ENCODE data around the gene EBPL.
"Not testable (repeated sequence)": the region's sequence is repeated elsewhere in the genome, so short reads cannot be mapped to it uniquely, and the experiment has no call there.

The EBPL gene

GRCh38 chr13:49629196-49629938 is 61.9 kb downstream of the EBPL start:
- Histone ChIP-seq H3K9ac (ENCODE audit: low read depth, low read length) (no peak overlapping the region), H3K36me3 (ENCODE audit: control insufficient read depth, insufficient read depth, low read length) (peaks cover 6% of the 10 kb centered on the region), H3K4me3 (ENCODE audit: low read depth, low read length) (peak overlapping the region; percentile 75), H3K9me3 (ENCODE audit: control insufficient read depth, insufficient read depth, low read length) (no peaks in the 10 kb centered on the region), H3K27me3 (ENCODE audit: control insufficient read depth, insufficient read depth, low read length) (no peaks in the 10 kb centered on the region), H3K4me1 (ENCODE audit: control insufficient read depth, insufficient read depth, low read length) (peaks cover 5% of the 10 kb centered on the region)

- peak within 1 kb of the TSS; percentile 47 for H3K9ac ChIP-seq (ENCODE audit: low read depth, low read length)
- H3K9me3 ChIP-seq (ENCODE audit: control insufficient read depth, insufficient read depth, low read length) = no peaks in the 10 kb centered on the region
- H3K27me3 ChIP-seq (ENCODE audit: control insufficient read depth, insufficient read depth, low read length) = no peaks in the 10 kb centered on the region
- peaks cover 5% of the 10 kb centered on the region for H3K4me1 ChIP-seq (ENCODE audit: control insufficient read depth, insufficient read depth, low read length)
- H3K4me3 ChIP-seq (ENCODE audit: low read depth, low read length) = peak within 1 kb of the TSS; percentile 75
- H3K36me3 ChIP-seq (ENCODE audit: control insufficient read depth, insufficient read depth, low read length) = peaks cover 6% of the 10 kb centered on the region
These were observed 63.2 kb downstream of the EBPL start, which contains the start of gene ARL11 for GRCh38 chr13:49627831-49628652. Gene ARL11 (plus strand): TSS chr13:49628507. CDS start chr13:49630448, 1,941 bp downstream.

DNA sequence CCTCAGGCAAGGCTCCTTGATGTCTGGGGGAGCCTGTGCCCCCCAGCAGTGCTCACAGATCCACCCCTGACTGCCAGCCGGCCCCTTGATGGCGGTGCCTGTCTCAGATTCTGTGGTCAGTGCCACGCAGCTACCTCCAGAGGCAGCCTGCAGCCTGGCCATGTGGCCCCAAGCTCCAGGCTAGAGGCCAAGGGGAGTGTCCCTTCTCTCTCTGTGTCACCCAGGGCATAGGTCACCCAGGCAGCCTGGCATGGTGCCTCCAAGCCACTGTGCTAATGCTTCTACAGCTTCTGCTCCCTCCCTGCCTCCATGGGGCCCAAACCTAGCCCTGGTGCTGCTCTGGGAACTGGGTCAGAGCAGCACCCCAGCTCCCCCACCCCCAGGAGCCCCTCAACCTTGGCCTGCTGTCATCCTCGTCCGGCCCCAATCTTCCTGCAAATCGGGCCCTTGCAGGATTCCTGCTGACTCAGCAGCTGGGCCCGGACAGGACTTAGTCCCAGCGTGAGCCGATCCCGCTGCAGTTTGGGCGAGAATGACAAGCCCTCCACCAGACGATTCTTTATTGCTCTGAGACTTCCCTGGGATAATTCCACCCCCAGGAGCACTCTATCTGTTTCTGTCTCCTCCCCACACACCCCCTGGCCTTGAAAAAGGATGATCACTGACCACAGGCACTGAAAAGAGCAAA is 65.8 kb downstream of the EBPL start:
- Histone ChIP-seq H3K27me3 (ENCODE audit: control insufficient read depth, insufficient read depth, low read length) (no peaks in the 10 kb centered on the region), H3K9me3 (ENCODE audit: control insufficient read depth, insufficient read depth, low read length) (no peaks in the 10 kb centered on the region), H3K4me3 (ENCODE audit: low read depth, low read length) (no peak overlapping the region), H3K9ac (ENCODE audit: low read depth, low read length) (no peak overlapping the region), H3K36me3 (ENCODE audit: control insufficient read depth, insufficient read depth, low read length) (peaks cover 2% of the 10 kb centered on the region), H3K4me1 (ENCODE audit: control insufficient read depth, insufficient read depth, low read length) (peaks cover 5% of the 10 kb centered on the region)

DNA sequence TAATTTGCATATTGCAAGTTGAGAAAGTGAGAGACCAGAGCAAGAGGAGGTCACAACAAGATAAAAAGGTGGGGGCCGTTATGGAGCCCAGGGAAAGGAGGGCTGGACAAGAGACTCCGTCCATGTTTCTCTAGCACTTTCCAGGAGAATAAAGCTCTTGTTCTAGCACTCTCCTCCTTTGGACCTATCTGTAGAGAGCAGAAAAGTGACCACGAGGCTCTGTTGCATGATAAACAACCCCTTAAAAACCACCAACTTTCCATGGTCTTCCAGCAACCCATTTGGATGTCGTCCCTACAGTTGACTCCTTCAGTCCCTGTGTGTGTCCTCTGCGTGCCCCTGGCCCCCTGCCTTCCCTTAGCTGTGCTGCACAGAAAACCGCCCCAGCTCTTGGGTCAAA is 67.1 kb downstream of the EBPL start:
- Histone ChIP-seq H3K4me3 (ENCODE audit: low read depth, low read length) (no peak overlapping the region), H3K9ac (ENCODE audit: low read depth, low read length) (no peak overlapping the region), H3K4me1 (ENCODE audit: control insufficient read depth, insufficient read depth, low read length) (peaks cover 5% of the 10 kb centered on the region), H3K27me3 (ENCODE audit: control insufficient read depth, insufficient read depth, low read length) (no peaks in the 10 kb centered on the region), H3K9me3 (ENCODE audit: control insufficient read depth, insufficient read depth, low read length) (no peaks in the 10 kb centered on the region), H3K36me3 (ENCODE audit: control insufficient read depth, insufficient read depth, low read length) (no peaks in the 10 kb centered on the region)

DNA sequence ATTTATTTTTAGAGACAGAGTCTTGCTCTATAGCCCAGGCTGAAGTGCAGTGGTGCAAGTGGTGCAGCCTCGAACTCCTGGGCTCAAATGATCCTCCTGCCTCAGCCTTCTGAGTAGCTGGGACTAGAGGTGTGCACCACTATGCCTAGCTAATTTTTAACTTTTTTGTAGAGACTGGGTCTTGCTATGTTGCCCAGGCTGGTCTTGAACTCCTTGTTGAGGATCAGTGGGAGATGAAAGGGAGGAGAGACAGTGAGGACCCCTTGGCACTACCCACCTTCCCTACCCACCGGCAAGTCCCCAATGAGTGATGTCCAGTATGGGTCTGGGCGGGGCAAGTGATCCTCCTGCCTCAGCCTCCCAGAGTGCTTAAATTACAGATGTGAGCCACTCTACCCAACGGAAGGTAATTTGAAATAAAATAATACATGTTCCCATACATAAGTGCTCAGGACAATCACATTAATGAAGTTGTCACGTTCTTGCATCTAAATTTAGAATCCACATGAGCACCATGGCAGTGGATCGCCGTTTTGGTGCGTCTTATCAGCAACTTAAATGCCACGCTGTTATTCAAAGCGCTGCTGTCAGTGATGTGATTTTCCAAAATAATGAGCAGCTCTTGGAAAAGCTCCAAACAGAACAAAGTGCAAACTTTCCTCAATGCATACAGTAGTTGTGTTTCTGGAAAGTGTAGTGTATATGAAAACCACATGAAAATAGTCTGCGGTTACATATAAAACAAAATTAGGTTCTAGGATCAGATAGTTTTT is 68.9 kb downstream of the EBPL start:
- Histone ChIP-seq H3K9me3 (ENCODE audit: control insufficient read depth, insufficient read depth, low read length) (no peaks in the 10 kb centered on the region), H3K36me3 (ENCODE audit: control insufficient read depth, insufficient read depth, low read length) (no peaks in the 10 kb centered on the region), H3K27me3 (ENCODE audit: control insufficient read depth, insufficient read depth, low read length) (no peaks in the 10 kb centered on the region), H3K9ac (ENCODE audit: low read depth, low read length) (no peak overlapping the region), H3K4me1 (ENCODE audit: control insufficient read depth, insufficient read depth, low read length) (peaks cover 5% of the 10 kb centered on the region), H3K4me3 (ENCODE audit: low read depth, low read length) (no peak overlapping the region)

DNA sequence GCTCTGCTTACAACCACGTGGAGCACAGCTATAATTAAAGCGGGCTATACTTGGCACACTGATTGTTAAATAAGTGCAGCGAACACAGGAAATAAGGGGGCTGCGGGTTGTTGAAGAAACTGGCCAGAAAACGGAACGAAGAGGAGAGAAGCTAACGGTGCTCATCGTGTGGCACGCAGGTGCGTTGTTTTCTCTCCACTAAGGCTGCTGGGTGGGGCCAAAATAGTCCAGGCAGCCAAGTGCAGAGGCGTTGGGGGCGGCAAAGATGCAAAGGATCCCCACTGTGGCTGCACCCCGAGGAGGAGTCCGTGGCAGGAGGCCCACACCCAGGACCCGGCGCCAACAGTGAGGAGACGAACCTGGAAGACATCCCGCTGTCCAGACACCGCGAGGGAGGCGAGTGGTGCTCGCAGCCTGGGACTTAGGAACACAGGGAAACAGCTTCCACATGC is 71.1 kb downstream of the EBPL start:
- Histone ChIP-seq H3K4me3 (ENCODE audit: low read depth, low read length) (no peak overlapping the region), H3K9ac (ENCODE audit: low read depth, low read length) (no peak overlapping the region)

GRCh38 chr13:49616676-49617065 is 74.6 kb downstream of the EBPL start:
- Histone ChIP-seq H3K27me3 (ENCODE audit: control insufficient read depth, insufficient read depth, low read length) (no peaks in the 10 kb centered on the region), H3K9me3 (ENCODE audit: control insufficient read depth, insufficient read depth, low read length) (no peaks in the 10 kb centered on the region), H3K9ac (ENCODE audit: low read depth, low read length) (no peak overlapping the region), H3K4me1 (ENCODE audit: control insufficient read depth, insufficient read depth, low read length) (peaks cover 2% of the 10 kb centered on the region), H3K36me3 (ENCODE audit: control insufficient read depth, insufficient read depth, low read length) (no peaks in the 10 kb centered on the region), H3K4me3 (ENCODE audit: low read depth, low read length) (no peak overlapping the region)

More for the DNA sequence above, 71.1 kb downstream of the EBPL start:
- H3K27me3 ChIP-seq (ENCODE audit: control insufficient read depth, insufficient read depth, low read length) = no peaks in the 10 kb centered on the region
- H3K9me3 ChIP-seq (ENCODE audit: control insufficient read depth, insufficient read depth, low read length) = no peaks in the 10 kb centered on the region
- H3K36me3 ChIP-seq (ENCODE audit: control insufficient read depth, insufficient read depth, low read length) = no peaks in the 10 kb centered on the region
- peaks cover 2% of the 10 kb centered on the region for H3K4me1 ChIP-seq (ENCODE audit: control insufficient read depth, insufficient read depth, low read length)

- Histone ChIP-seq H3K36me3 (ENCODE audit: control insufficient read depth, insufficient read depth, low read length) (no peaks in the 10 kb centered on the region), H3K4me1 (ENCODE audit: control insufficient read depth, insufficient read depth, low read length) (peaks cover 2% of the 10 kb centered on the region), H3K9ac (ENCODE audit: low read depth, low read length) (no peak overlapping the region), H3K9me3 (ENCODE audit: control insufficient read depth, insufficient read depth, low read length) (no peaks in the 10 kb centered on the region), H3K4me3 (ENCODE audit: low read depth, low read length) (no peak overlapping the region), H3K27me3 (ENCODE audit: control insufficient read depth, insufficient read depth, low read length) (no peaks in the 10 kb centered on the region)
These were observed 75.2 kb downstream of the EBPL start for GRCh38 chr13:49615836-49616675.

GRCh38 chr13:49612042-49612441 is 79.2 kb downstream of the EBPL start:
- H3K36me3 ChIP-seq (ENCODE audit: control insufficient read depth, insufficient read depth, low read length); H3K4me1 ChIP-seq (ENCODE audit: control insufficient read depth, insufficient read depth, low read length); H3K4me3 ChIP-seq (ENCODE audit: low read depth, low read length); H3K9me3 ChIP-seq (ENCODE audit: control insufficient read depth, insufficient read depth, low read length); H3K9ac ChIP-seq (ENCODE audit: low read depth, low read length); H3K27me3 ChIP-seq (ENCODE audit: control insufficient read depth, insufficient read depth, low read length): not testable (repeated sequence)
